ENCODE data around the gene ZNF14. TPM values are rescaled to one million over a fixed set of nuclear protein-coding genes. Genes with fewer than 3 reads are reported as not detected.

Gene ZNF14
- total and polyA plus RNA-seq, 2 of the 13 experiments (the other 11 are each of a cell fraction or from before 2014, with no cell fraction given) = 1.9 to 6.2 TPM

DNA sequence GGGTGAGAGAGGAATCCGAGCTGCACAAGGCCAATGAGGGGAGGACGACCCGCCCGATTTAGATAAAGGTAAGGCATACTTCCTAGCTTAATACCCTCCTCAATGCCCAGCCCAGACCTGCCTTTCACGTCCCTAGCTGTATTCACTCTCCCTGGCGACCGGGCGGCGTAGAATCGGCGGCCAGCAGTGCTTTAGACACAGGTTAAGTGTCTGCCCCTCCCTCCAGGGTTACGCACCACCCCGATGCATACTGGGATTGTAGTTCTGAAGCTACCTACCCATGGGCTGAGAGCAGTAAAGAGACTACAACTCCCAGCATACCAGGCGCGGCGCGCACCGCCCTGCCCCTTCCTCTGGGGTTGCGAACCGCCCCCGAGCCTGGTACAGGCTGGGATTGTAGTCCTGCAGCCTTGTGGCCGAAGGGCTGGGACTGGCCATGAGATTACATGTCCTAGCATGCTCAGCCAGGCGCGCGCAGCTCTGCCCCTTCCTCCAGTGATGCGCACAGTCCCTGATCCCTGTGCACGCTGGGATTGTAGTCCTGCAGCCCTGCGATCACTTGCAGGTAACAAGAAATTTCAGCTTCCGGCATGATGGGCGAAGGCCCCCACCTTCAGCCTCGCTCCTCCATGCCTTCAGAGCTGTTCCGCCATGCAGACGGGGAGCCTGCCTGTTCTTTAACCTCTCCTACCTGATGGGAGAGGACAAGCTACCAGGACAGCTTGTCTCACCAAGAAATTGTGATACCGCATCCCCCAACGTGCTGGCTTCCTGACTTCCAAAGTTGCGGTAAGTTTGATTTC is 43.5 kb upstream of the ZNF14 start (continued):
- 0 out of 2 replicates have a peak, but pooled peaks have one; percentile 72 for TF ChIP-seq DZIP1 (CRISPR knock-in tag; IDR thresholded peaks at IDR 0.05)
- TF ChIP-seq TBL1XR1 (IDR thresholded peaks at IDR 0.05; ENCODE audit: borderline replicate concordance, low read length, partially characterized antibody) = peak; percentile 73
- TF ChIP-seq, protein P1, sequence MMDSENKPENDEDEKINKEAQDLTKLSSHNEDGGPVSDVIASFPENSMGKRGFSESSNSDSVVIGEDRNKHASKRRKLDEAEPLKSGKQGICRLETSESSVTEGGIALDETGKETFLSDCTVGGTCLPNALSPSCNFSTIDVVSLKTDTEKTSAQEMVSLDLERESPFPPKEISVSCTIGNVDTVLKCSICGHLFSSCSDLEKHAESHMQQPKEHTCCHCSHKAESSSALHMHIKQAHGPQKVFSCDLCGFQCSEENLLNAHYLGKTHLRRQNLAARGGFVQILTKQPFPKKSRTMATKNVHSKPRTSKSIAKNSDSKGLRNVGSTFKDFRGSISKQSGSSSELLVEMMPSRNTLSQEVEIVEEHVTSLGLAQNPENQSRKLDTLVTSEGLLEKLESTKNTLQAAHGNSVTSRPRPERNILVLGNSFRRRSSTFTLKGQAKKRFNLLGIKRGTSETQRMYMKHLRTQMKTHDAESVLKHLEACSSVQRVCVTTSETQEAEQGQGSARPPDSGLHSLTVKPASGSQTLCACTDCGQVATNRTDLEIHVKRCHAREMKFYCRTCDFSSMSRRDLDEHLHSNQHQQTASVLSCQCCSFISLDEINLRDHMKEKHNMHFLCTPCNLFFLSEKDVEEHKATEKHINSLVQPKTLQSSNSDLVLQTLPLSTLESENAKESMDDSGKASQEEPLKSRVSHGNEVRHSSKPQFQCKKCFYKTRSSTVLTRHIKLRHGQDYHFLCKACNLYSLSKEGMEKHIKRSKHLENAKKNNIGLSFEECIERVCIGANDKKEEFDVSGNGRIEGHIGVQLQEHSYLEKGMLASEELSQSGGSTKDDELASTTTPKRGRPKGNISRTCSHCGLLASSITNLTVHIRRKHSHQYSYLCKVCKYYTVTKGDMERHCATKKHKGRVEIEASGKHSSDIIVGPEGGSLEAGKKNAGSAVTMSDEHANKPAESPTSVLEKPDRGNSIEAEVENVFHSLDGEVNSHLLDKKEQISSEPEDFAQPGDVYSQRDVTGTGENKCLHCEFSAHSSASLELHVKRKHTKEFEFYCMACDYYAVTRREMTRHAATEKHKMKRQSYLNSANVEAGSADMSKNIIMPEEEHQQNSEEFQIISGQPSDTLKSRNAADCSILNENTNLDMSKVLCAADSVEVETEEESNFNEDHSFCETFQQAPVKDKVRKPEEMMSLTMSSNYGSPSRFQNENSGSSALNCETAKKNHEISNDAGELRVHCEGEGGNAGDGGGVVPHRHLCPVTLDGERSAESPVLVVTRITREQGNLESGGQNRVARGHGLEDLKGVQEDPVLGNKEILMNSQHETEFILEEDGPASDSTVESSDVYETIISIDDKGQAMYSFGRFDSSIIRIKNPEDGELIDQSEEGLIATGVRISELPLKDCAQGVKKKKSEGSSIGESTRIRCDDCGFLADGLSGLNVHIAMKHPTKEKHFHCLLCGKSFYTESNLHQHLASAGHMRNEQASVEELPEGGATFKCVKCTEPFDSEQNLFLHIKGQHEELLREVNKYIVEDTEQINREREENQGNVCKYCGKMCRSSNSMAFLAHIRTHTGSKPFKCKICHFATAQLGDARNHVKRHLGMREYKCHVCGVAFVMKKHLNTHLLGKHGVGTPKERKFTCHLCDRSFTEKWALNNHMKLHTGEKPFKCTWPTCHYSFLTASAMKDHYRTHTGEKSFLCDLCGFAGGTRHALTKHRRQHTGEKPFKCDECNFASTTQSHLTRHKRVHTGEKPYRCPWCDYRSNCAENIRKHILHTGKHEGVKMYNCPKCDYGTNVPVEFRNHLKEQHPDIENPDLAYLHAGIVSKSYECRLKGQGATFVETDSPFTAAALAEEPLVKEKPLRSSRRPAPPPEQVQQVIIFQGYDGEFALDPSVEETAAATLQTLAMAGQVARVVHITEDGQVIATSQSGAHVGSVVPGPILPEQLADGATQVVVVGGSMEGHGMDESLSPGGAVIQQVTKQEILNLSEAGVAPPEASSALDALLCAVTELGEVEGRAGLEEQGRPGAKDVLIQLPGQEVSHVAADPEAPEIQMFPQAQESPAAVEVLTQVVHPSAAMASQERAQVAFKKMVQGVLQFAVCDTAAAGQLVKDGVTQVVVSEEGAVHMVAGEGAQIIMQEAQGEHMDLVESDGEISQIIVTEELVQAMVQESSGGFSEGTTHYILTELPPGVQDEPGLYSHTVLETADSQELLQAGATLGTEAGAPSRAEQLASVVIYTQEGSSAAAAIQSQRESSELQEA (CRISPR knock-in tag; IDR thresholded peaks at IDR 0.05; ENCODE audit: not compliant biosample characterization) = no peak
- TF ChIP-seq CERS6 (CRISPR knock-in tag; IDR thresholded peaks at IDR 0.05) = no peak
- no peak for TF ChIP-seq SATB2 (CRISPR knock-in tag; IDR thresholded peaks at IDR 0.05)
- peak; percentile 90; the same call in 1 of the 2 replicates for TF ChIP-seq ZNF501 (CRISPR knock-in tag; IDR thresholded peaks at IDR 0.05)
- TF ChIP-seq ZKSCAN1 (IDR thresholded peaks at IDR 0.05; ENCODE audit: low read length) = no peak
- no peak for TF ChIP-seq PRDM4 (CRISPR knock-in tag; IDR thresholded peaks at IDR 0.05; ENCODE audit: borderline replicate concordance)
- 0 out of 2 replicates have a peak, but pooled peaks have one; percentile 43 for TF ChIP-seq ZNF274 (CRISPR knock-in tag; IDR thresholded peaks at IDR 0.05)
- TF ChIP-seq NKX3-1 (CRISPR knock-in tag; IDR thresholded peaks at IDR 0.05) = peak; percentile 52
- peak; percentile 36; the same call in 1 of the 2 replicates for TF ChIP-seq HINFP (CRISPR knock-in tag; IDR thresholded peaks at IDR 0.05; ENCODE audit: low read depth)
